ENCODE measurements around the gene FAM163B.

The FAM163B gene

GRCh38 chr9:133609311-133610098, at the start of gene FAM163B:
TSS of gene FAM163B (minus strand) at chr9:133609389. CDS start at chr9:133580223, 29,166 bp downstream.
- no peak for DNase-seq (ENCODE audit: low spot score)

- no peak for DNase-seq (ENCODE audit: low spot score)
These were observed 48.0 kb upstream of the FAM163B start for GRCh38 chr9:133657120-133657661.

- peak; percentile 53 for DNase-seq (ENCODE audit: low spot score)
These were observed 47.3 kb upstream of the FAM163B start for GRCh38 chr9:133656211-133657119.

DNA sequence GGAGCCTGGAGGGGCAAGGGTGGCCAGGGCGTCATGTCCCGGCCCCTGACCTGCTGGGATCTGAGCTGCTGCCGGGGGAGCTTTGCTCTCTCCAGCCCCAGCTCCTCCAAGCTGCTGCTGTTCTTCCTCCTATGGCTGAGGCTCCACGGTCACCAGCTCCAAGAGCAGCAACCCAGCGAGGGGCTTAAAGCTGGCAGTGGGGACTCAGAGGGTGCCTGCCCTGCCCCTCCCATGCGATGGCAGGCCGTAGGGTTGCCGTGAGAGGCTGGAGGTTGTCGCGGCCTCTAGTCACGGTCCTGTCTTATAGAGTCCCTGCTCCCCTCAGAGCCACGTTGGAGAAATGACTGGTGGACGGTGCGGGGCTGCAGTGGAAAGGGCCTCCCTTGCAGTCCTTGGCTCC, 46.5 kb upstream of the FAM163B start:
- no peak for DNase-seq (ENCODE audit: low spot score)

DNA sequence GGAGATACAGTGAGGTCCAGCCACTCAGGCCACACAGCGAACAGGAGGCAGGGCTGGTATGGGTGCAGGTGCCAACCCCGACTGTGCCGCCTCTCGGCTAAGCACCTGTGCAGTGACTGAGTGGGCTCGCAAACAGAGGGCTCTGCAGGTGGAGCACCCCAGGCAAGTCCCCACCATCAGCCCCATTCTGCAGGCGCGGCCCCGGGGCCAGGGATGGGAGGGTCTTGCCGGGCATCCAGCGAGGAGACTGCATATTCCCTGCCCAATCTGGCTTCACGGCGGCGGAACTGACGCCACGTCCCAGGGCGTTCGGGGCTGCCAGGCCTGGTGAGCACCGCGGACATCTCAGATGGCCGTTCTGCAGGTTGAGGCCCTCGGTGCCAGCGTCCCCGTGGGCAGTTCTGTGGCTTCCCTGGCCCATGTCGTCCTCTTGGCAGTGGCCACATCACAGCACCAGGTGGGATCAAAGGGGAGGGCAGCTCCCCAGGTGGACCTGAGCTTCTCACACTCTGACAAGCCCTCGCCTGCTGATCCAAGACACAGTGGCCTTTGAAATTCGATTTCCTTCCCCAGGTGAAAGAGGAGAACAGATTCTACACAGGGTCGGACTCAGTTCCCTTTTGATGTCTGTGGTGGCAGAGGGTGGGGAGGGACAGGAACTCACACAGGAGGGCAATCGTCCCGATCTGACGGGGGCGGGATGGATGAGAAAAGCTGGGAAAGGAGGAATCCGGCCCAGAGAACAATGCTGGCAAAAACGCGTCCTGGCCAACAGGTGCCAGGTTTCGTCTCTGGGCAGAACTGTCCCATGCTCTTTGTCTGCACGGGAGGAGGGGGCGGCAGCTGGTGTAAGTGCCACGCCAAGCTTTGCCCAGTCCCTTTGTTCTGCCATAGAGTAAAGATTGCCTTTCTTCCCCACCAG, 45.8 kb upstream of the FAM163B start:
- no peak for DNase-seq (ENCODE audit: low spot score)

- DNase-seq (ENCODE audit: low spot score): no peak
These were observed 44.4 kb upstream of the FAM163B start for GRCh38 chr9:133653638-133654037.

DNA sequence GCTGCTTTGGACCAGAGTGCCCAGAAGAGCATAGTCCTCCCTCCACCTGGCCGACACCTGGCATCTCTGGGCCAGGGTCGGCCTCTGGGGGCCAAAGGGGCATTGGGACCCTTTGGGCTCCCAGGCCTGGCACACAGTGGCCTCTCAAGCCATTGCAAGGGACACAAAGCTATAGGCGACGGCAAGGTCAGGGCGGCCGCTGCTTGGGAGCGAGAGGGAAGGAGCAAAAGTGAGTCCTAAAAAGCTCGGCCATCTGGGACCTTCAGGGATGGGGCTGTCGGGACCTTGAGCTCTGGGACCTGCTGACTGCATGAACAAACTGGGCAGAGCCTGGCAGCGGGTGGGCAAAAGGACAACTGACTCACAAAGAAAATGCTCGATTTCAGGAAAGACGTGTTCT, 40.8 kb upstream of the FAM163B start:
- DNase-seq (ENCODE audit: low spot score): no peak

DNA sequence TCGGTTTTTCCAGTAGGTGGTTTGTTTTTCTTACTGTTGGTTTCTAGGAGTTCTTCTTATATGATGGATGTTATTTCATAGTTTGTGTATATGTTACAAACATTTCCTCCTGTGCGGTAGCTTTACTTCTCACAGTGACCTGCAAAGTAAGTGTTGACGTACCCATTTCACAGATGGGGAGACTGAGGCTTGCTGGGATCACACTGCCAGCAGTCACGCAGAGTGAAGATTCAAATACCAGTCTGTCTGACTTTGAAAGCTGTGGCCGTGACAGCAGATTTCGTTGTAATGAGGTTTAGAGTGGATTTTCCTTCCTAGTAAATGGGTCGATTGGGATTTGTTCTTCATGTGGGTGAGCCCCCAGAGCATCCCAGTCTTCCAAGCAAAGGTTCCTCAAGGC, 40.0 kb upstream of the FAM163B start:
- no peak for DNase-seq (ENCODE audit: low spot score)

- DNase-seq (ENCODE audit: low spot score): no peak
These were observed 38.7 kb upstream of the FAM163B start for GRCh38 chr9:133647765-133648469.

DNA sequence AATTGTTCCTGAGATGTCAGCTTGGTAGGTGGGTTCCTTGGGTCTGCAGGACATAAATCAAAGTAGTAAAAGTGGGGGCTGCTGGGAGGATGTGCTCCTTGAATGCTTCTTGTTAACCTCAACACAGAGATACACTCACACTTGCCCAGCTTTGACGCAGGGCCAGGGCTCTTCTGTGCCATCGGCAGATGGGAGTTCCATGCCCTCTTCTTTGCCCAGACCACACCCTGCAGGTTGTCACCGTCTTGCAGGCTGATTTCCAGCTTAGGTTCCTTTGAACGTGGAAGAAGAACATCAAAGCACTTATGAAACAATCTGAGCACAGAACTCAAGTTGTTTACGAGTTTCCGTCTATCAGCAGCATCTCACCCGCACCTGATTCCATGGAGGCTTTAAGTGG, 38.0 kb upstream of the FAM163B start:
- no peak for DNase-seq (ENCODE audit: low spot score)

DNA sequence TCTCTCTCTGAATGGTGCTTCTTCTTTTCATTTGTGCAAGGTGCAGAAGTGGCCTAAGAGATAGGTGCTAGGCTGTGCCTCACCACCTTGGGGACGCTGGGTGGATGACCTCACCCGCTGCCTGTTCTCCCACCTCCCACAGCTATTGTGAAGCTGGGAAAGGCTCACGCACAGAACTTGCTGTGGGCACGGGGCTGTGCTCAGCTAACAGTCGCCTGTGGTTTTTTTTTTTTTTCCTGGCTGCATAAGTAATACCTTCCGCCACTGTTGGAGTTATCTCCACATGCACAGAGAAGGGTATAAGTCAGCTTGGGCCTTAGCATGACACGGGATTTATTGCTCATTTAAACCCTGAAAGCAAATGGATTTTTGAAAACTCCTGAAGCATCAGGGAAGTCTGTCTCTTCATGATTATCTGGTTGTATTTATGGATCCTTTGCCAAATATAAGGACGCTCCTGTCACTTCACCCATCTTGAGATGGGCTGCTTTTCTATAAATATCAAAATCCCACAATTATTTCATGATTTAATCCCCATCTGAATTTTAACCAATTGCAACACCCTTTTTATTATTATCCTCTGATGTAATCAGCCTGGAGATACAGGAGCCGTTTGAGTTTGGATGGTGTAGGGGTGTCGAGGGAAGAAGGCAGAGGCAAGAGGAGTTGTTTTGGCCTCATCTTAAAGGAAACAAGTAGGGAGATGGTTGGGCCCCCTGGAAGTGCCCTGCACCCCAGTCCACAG, 36.0 kb upstream of the FAM163B start:
- DNase-seq (ENCODE audit: low spot score): no peak

GRCh38 chr9:133643978-133644760, 35.0 kb upstream of the FAM163B start:
- no peak for DNase-seq (ENCODE audit: low spot score)

- no peak for DNase-seq (ENCODE audit: low spot score)
These were observed 34.2 kb upstream of the FAM163B start for GRCh38 chr9:133643362-133643755.

GRCh38 chr9:133642708-133643361, 33.6 kb upstream of the FAM163B start:
- DNase-seq (ENCODE audit: low spot score): no peak

- no peak for DNase-seq (ENCODE audit: low spot score)
These were observed 32.8 kb upstream of the FAM163B start for GRCh38 chr9:133641861-133642595.

DNA sequence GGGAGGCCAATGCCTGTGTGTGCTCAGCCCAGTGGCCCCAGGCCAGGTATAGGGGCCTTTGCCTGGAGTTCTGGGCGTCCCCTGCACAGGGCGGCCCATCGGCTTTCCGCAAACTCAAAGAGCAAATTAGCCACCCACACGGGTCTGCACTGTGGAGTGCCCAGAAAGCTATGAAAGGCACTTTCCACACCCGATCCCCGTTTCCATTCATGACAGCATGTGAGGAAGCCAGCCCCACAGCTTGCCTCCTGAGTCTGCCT, 32.1 kb upstream of the FAM163B start:
- no peak for DNase-seq (ENCODE audit: low spot score)

- no peak for DNase-seq (ENCODE audit: low spot score)
These were observed 31.6 kb upstream of the FAM163B start for GRCh38 chr9:133640580-133641395.

DNA sequence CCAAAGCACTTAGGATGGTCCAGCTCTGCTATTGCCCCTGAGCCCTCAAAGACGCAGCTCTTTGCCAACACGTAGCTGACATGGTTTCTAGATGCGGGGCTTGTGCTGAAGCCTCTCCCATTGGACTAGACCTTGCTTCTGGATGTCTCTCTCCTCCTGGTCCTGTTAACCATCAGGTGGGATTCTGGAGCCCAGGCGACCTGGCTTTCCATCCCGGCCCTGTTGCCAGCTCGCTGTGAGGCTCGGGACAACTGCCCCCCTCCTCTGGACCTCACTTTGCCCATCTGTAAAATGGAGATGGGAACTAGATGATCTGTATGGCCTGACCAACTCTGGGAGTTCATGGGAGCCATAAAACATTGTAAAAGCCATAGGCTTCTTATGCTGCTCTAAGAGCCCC, 31.0 kb upstream of the FAM163B start:
- no peak for DNase-seq (ENCODE audit: low spot score)

All from CD4-positive, alpha-beta T cell treated with Interleukin-6 at 100 ng/mL for 8 hours (primary cell).